Mammary epithelial cell (primary cell): Measurements from ENCODE around the gene SLCO2A1.

Experiments used
- EZH2 ChIP-seq: IDR thresholded peaks from 2 replicates; pipeline ENCODE4 v1.6.1; 2012; ENCODE audit warnings: low read length, inconsistent platforms, borderline replicate concordance
- TF ChIP-seq, protein P1 (sequence below), 2 donors: IDR thresholded peaks in 1 of 2; conservative IDR thresholded peaks in 1 of 2; 2 replicates each; pipeline ENCODE4 v1.5.1; 2011 to 2012; ENCODE audit warnings: inconsistent platforms in 2 of 2, low read length in 2 of 2, mild to moderate bottlenecking in 2 of 2, control low read depth in 1 of 2, low read depth in 1 of 2; ENCODE audit not compliant: insufficient read depth in 1 of 2; ENCODE audit errors: extremely low read depth in 1 of 2

DNA sequence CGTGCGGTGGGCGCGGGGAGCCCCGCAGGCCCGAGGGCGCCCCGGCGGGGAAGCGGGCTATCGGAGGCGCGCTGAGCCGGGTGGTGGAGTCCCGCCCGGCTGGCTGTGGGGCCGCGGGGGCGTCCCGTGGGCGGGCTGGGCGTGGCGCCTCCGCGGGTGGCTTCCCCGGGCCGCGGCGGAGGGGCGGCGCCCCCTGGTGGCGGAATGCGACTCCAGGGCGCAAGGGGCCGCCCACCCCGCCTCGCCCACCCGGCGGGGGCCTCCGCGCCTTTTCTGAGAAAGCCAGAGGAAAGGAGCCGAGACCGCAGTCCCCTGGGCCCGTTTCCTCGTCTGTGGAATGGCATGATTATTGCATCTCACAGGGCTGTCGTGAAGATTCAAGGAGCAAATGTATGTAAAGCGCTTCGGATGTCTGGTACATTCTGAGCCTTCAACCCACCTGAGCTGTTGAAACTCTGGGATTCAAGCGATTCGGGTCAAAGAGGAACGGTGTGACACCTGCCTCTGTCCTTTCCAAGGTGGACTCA lies 102.1 kb downstream of the SLCO2A1 start:
- TF ChIP-seq, protein P1, sequence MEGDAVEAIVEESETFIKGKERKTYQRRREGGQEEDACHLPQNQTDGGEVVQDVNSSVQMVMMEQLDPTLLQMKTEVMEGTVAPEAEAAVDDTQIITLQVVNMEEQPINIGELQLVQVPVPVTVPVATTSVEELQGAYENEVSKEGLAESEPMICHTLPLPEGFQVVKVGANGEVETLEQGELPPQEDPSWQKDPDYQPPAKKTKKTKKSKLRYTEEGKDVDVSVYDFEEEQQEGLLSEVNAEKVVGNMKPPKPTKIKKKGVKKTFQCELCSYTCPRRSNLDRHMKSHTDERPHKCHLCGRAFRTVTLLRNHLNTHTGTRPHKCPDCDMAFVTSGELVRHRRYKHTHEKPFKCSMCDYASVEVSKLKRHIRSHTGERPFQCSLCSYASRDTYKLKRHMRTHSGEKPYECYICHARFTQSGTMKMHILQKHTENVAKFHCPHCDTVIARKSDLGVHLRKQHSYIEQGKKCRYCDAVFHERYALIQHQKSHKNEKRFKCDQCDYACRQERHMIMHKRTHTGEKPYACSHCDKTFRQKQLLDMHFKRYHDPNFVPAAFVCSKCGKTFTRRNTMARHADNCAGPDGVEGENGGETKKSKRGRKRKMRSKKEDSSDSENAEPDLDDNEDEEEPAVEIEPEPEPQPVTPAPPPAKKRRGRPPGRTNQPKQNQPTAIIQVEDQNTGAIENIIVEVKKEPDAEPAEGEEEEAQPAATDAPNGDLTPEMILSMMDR (conservative IDR thresholded peaks at IDR 0.05 in 1 of 2, IDR thresholded peaks at IDR 0.05 in 1 of 2; ENCODE audit: extremely low read depth in 1 of 2, insufficient read depth in 1 of 2, low read depth in 1 of 2, low read length in 2 of 2): peak; percentile 37 to 59
- no peak for TF ChIP-seq EZH2
